C4-2B (cell line): ENCODE measurements around the gene CYP17A1.

Source experiments
- ZFX ChIP-seq: fragments of 450-650 bp; IDR thresholded peaks from 2 replicates; pipeline ENCODE4 v1.6.1; 2017
- TF ChIP-seq, protein P1 (sequence below): fragments of 450-650 bp; conservative IDR thresholded peaks from 2 replicates; pipeline ENCODE4 v1.5.1; 2017; ENCODE audit warnings: mild to moderate bottlenecking

DNA sequence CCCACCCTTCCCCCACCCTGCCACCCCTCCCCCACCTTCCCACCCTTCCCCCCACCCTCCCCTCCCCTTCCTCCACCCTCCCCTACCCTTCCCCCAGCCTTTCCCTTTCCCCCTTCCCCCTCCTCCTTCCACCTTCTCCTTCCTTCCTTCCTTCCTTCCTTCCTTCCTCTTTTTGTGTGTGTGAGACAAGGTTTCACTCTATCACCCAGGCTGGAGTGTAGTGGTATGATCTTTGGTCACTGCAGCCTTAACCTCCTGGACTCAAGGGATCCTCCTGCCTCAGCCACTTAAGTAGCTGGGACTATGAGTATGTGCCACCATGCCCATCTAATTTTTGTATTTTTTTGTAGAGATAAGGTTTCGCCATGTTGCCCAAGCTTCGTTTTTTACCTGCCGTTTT, 35.2 kb downstream of the CYP17A1 start:
- TF ChIP-seq, protein P1, sequence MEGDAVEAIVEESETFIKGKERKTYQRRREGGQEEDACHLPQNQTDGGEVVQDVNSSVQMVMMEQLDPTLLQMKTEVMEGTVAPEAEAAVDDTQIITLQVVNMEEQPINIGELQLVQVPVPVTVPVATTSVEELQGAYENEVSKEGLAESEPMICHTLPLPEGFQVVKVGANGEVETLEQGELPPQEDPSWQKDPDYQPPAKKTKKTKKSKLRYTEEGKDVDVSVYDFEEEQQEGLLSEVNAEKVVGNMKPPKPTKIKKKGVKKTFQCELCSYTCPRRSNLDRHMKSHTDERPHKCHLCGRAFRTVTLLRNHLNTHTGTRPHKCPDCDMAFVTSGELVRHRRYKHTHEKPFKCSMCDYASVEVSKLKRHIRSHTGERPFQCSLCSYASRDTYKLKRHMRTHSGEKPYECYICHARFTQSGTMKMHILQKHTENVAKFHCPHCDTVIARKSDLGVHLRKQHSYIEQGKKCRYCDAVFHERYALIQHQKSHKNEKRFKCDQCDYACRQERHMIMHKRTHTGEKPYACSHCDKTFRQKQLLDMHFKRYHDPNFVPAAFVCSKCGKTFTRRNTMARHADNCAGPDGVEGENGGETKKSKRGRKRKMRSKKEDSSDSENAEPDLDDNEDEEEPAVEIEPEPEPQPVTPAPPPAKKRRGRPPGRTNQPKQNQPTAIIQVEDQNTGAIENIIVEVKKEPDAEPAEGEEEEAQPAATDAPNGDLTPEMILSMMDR: no peak
- no peak for TF ChIP-seq ZFX
